Thoracic aorta (tissue), 2 donors: Measurements from ENCODE around the gene LRGUK. TPM values are rescaled to one million over a fixed set of nuclear protein-coding genes. Genes with fewer than 3 reads are reported as not detected.

Source experiments
- ATAC-seq: fragments of 150-250 bp; one replicate; pipeline ENCODE4 v1.8.0; 2017; ENCODE audit warnings: low read depth; ENCODE audit not compliant: insufficient number of reproducible peaks, low FRiP score
- DNase-seq: peaks from one replicate; pipeline ENCODE4 v3.0.0-alpha.2; 2020; ENCODE audit warnings: low spot score
- H3K27ac ChIP-seq, 2 donors: fragments of 200-600 bp; sonication (generic); 1 replicate in 1 of 2; 2 replicates in 1 of 2; pipeline ENCODE4 v1.5.1; 2016; ENCODE audit warnings: mild to moderate bottlenecking in 2 of 2, moderate library complexity in 2 of 2
- H3K27me3 ChIP-seq: fragments of 200-600 bp; sonication (generic); replicated peaks from 2 replicates; pipeline ENCODE4 v1.6.0; 2016; ENCODE audit warnings: mild to moderate bottlenecking; ENCODE audit not compliant: insufficient read depth
- H3K36me3 ChIP-seq: fragments of 200-600 bp; sonication (generic); one replicate; pipeline ENCODE4 v1.5.1; 2016
- H3K4me1 ChIP-seq, 2 donors: fragments of 200-600 bp; sonication (generic); 1 replicate in 1 of 2; 2 replicates in 1 of 2; pipeline versions ENCODE4 v1.5.1 to v1.6.0; 2016; ENCODE audit warnings: low read depth in 2 of 2, mild to moderate bottlenecking in 1 of 2; ENCODE audit not compliant: control insufficient read depth in 1 of 2
- H3K4me3 ChIP-seq: fragments of 200-600 bp; sonication (generic); 2 replicates; pipeline ENCODE4 v1.5.1; 2016; ENCODE audit warnings: mild to moderate bottlenecking
- H3K9me3 ChIP-seq: fragments of 200-600 bp; sonication (generic); 2 replicates; pipeline ENCODE4 v1.5.1; 2016
- CTCF ChIP-seq: fragments of 200-600 bp; sonication (generic); IDR thresholded peaks from one replicate; pipeline ENCODE4 v1.5.1; 2019; ENCODE audit warnings: antibody characterized with exemption
- total RNA-seq, 2 donors: library from RNA; depleted of rRNA; stranded (reverse); fragments of >200 nt; gene quantifications; one replicate each; pipeline versions ENCODE4 v1.1.0 to v1.2.3, GENCODE V29; 2016

LRGUK gene
- total RNA-seq, 2 donors from 2014 or later = 0.14 to 0.71 TPM

- no peaks in the 10 kb centered on the region for H3K9me3 ChIP-seq
- no peak for DNase-seq
- H3K4me1 ChIP-seq = no peaks in the 10 kb centered on the region
- H3K4me3 ChIP-seq = no peak overlapping the region
- no peaks in the 10 kb centered on the region for H3K27me3 ChIP-seq
- no peak for TF ChIP-seq CTCF
- no peak for ATAC-seq
- no peaks in the 10 kb centered on the region for H3K36me3 ChIP-seq
- H3K27ac ChIP-seq = no peak overlapping the region
Observed at GRCh38 chr7:134155871-134156270, 28.7 kb downstream of the LRGUK start.

- H3K36me3 ChIP-seq = no peaks in the 10 kb centered on the region
- H3K4me3 ChIP-seq = no peak overlapping the region
- no peak for DNase-seq
- no peak for ATAC-seq
- H3K4me1 ChIP-seq = no peaks in the 10 kb centered on the region
- no peak overlapping the region for H3K27ac ChIP-seq
- H3K9me3 ChIP-seq = no peaks in the 10 kb centered on the region
- no peaks in the 10 kb centered on the region for H3K27me3 ChIP-seq
- TF ChIP-seq CTCF = no peak
Observed at GRCh38 chr7:134165252-134165651, 38.1 kb downstream of the LRGUK start.

- TF ChIP-seq CTCF = no peak
- Histone ChIP-seq H3K36me3 (no peaks in the 10 kb centered on the region), H3K9me3 (no peaks in the 10 kb centered on the region), H3K27ac (no peak overlapping the region), H3K27me3 (no peaks in the 10 kb centered on the region), H3K4me3 (no peak overlapping the region), H3K4me1 (no peaks in the 10 kb centered on the region)
- DNase-seq (no peak), ATAC-seq (no peak)
Observed at GRCh38 chr7:134167250-134167649, 40.1 kb downstream of the LRGUK start.

- DNase-seq = no peak
- H3K27ac ChIP-seq = no peak overlapping the region
- H3K36me3 ChIP-seq = no peaks in the 10 kb centered on the region
- ATAC-seq = no peak
- H3K27me3 ChIP-seq = no peaks in the 10 kb centered on the region
- H3K4me3 ChIP-seq = no peak overlapping the region
- H3K4me1 ChIP-seq = no peaks in the 10 kb centered on the region
- TF ChIP-seq CTCF = no peak
- H3K9me3 ChIP-seq = no peaks in the 10 kb centered on the region
Observed at GRCh38 chr7:134167841-134168240, 40.7 kb downstream of the LRGUK start.

GRCh38 chr7:134174795-134175261 is 47.7 kb downstream of the LRGUK start:
- no peak for DNase-seq
- H3K27ac ChIP-seq = no peak overlapping the region
- TF ChIP-seq CTCF = no peak

More at GRCh38 chr7:134174795-134175261, 47.7 kb downstream of the LRGUK start:
- no peak for ATAC-seq
- Histone ChIP-seq H3K4me1 (no peaks in the 10 kb centered on the region), H3K27me3 (no peaks in the 10 kb centered on the region), H3K36me3 (no peaks in the 10 kb centered on the region), H3K4me3 (no peak overlapping the region), H3K9me3 (no peaks in the 10 kb centered on the region)
